Measurements from ENCODE around the gene GRAP2. TPM values are rescaled to one million over a fixed set of nuclear protein-coding genes. Genes with fewer than 3 reads are reported as not detected.

The GRAP2 gene
- total RNA-seq, 4 donors from 2014 or later = 1.4 to 5.8 (median 3.9) TPM

- DNase-seq (ENCODE audit: extremely low spot score) = no peak
- Histone ChIP-seq H3K4me1 (no peaks in the 10 kb centered on the region), H3K36me3 (no peaks in the 10 kb centered on the region), H3K27ac (replicated peaks in 1 of 4) (no peak overlapping the region), H3K4me3 (no peak overlapping the region), H3K9me3 (no peaks in the 10 kb centered on the region), H3K27me3 (no peaks in the 10 kb centered on the region)
- 83% methylated on average over 11 of the region's 11 CpGs for WGBS
- TF ChIP-seq POLR2AphosphoS5 (IDR thresholded peaks at IDR 0.05) (no peak), CTCF (IDR thresholded peaks at IDR 0.05) (no peak), EP300 (IDR thresholded peaks at IDR 0.05) (no peak), POLR2A (IDR thresholded peaks at IDR 0.05; ENCODE audit: low read depth) (no peak)
- intact Hi-C loops (cut with DNase I) = no loop called here
Measured at GRCh38 chr22:39943953-39944872, 43.3 kb downstream of the GRAP2 start.

- Histone ChIP-seq H3K4me1 (no peaks in the 10 kb centered on the region), H3K4me3 (no peak overlapping the region), H3K27ac (replicated peaks in 1 of 4) (no peak overlapping the region), H3K9me3 (no peaks in the 10 kb centered on the region), H3K36me3 (no peaks in the 10 kb centered on the region), H3K27me3 (no peaks in the 10 kb centered on the region)
- 91% methylated on average over 4 of the region's 4 CpGs for WGBS
- TF ChIP-seq POLR2AphosphoS5 (IDR thresholded peaks at IDR 0.05) = no peak
- no peak for TF ChIP-seq POLR2A (IDR thresholded peaks at IDR 0.05; ENCODE audit: low read depth)
- no peak for TF ChIP-seq EP300 (IDR thresholded peaks at IDR 0.05)
- TF ChIP-seq CTCF (IDR thresholded peaks at IDR 0.05) = no peak
- intact Hi-C loops (cut with DNase I) = no loop called here
- DNase-seq (ENCODE audit: extremely low spot score) = no peak
Measured at GRCh38 chr22:39946126-39946502, 45.2 kb downstream of the GRAP2 start.

GRCh38 chr22:39946503-39947219, 45.8 kb downstream of the GRAP2 start:
- intact Hi-C loops (cut with DNase I) = no loop called here

More at GRCh38 chr22:39946503-39947219, 45.8 kb downstream of the GRAP2 start:
- H3K4me1 ChIP-seq = no peaks in the 10 kb centered on the region
- no peaks in the 10 kb centered on the region for H3K27me3 ChIP-seq
- H3K4me3 ChIP-seq = no peak overlapping the region
- no peak overlapping the region for H3K27ac ChIP-seq (replicated peaks in 1 of 4)
- no peak for TF ChIP-seq POLR2AphosphoS5 (IDR thresholded peaks at IDR 0.05)
- TF ChIP-seq EP300 (IDR thresholded peaks at IDR 0.05) = no peak
- no peak for TF ChIP-seq CTCF (IDR thresholded peaks at IDR 0.05)
- no peak for TF ChIP-seq POLR2A (IDR thresholded peaks at IDR 0.05; ENCODE audit: low read depth)
- no peak for DNase-seq (ENCODE audit: extremely low spot score)
- no peaks in the 10 kb centered on the region for H3K36me3 ChIP-seq
- H3K9me3 ChIP-seq = no peaks in the 10 kb centered on the region
- WGBS = 57% methylated on average over 8 of the region's 8 CpGs

All from esophagus muscularis mucosa (tissue), 4 donors.